Nephron (organoid): Measurements from ENCODE around the gene ARHGAP31.

Experiments
- H3K27ac Mint-ChIP-seq, 3 experiments: 2 replicates each; pipeline ENCODE4 v1.8.0; 2020; ENCODE audit warnings: mixed read lengths in 3 of 3, mild to moderate bottlenecking in 2 of 3, moderate library complexity in 1 of 3
- H3K27me3 Mint-ChIP-seq: 2 replicates; pipeline ENCODE4 v1.8.0; 2021; ENCODE audit warnings: low read depth, mild to moderate bottlenecking, moderate library complexity, mixed read lengths
- H3K36me3 Mint-ChIP-seq: 2 replicates; pipeline ENCODE4 v1.8.0; 2020; ENCODE audit warnings: low read depth, mixed read lengths
- H3K4me1 Mint-ChIP-seq: 2 replicates; pipeline ENCODE4 v1.8.0; 2020; ENCODE audit warnings: mixed read lengths
- H3K4me3 Mint-ChIP-seq, 3 experiments: 2 replicates each; pipeline ENCODE4 v1.8.0; 2020; ENCODE audit warnings: mild to moderate bottlenecking in 3 of 3, mixed read lengths in 3 of 3, moderate library complexity in 2 of 3
- H3K9me3 Mint-ChIP-seq: 2 replicates; pipeline ENCODE4 v1.8.0; 2020; ENCODE audit warnings: mixed read lengths
- CTCF ChIP-seq, 3 experiments: fragments of 200-600 bp; sonication (generic); IDR thresholded peaks; one replicate each; pipeline ENCODE4 v1.5.0; 2021; ENCODE audit warnings: antibody characterized with exemption in 3 of 3; ENCODE audit not compliant: unreplicated experiment in 3 of 3

The ARHGAP31 gene

GRCh38 chr3:119376758-119377157 lies 82.6 kb downstream of the ARHGAP31 start:
- H3K4me3 Mint-ChIP-seq, result no peak overlapping the region
- no peaks in the 10 kb centered on the region for H3K27me3 Mint-ChIP-seq
- H3K27ac Mint-ChIP-seq, result no peak overlapping the region
- H3K4me1 Mint-ChIP-seq, result no peaks in the 10 kb centered on the region
- no peak for TF ChIP-seq CTCF (IDR thresholded peaks at IDR 0.05; ENCODE audit: unreplicated experiment in 3 of 3)
- H3K36me3 Mint-ChIP-seq, result peaks cover 12% of the 10 kb centered on the region
- no peaks in the 10 kb centered on the region for H3K9me3 Mint-ChIP-seq

- no peaks in the 10 kb centered on the region for H3K9me3 Mint-ChIP-seq
- H3K36me3 Mint-ChIP-seq, result peaks cover 16% of the 10 kb centered on the region
- no peak overlapping the region for H3K27ac Mint-ChIP-seq
Measured at GRCh38 chr3:119378259-119378803, 84.1 kb downstream of the ARHGAP31 start.

GRCh38 chr3:119380697-119381096 lies 86.5 kb downstream of the ARHGAP31 start:
- no peaks in the 10 kb centered on the region for H3K27me3 Mint-ChIP-seq

More at GRCh38 chr3:119378259-119378803, 84.1 kb downstream of the ARHGAP31 start:
- Mint-ChIP-seq H3K4me3 (no peak overlapping the region), H3K27me3 (no peaks in the 10 kb centered on the region), H3K4me1 (no peaks in the 10 kb centered on the region)
- no peak for TF ChIP-seq CTCF (IDR thresholded peaks at IDR 0.05; ENCODE audit: unreplicated experiment in 3 of 3)

GRCh38 chr3:119382134-119382533 lies 88.0 kb downstream of the ARHGAP31 start:
- no peaks in the 10 kb centered on the region for H3K27me3 Mint-ChIP-seq
- no peak overlapping the region for H3K27ac Mint-ChIP-seq
- TF ChIP-seq CTCF (IDR thresholded peaks at IDR 0.05; ENCODE audit: unreplicated experiment in 3 of 3), result no peak
- H3K36me3 Mint-ChIP-seq, result peaks cover 4% of the 10 kb centered on the region
- H3K9me3 Mint-ChIP-seq, result no peaks in the 10 kb centered on the region
- no peaks in the 10 kb centered on the region for H3K4me1 Mint-ChIP-seq
- H3K4me3 Mint-ChIP-seq, result no peak overlapping the region

More at GRCh38 chr3:119380697-119381096, 86.5 kb downstream of the ARHGAP31 start:
- Mint-ChIP-seq H3K4me3 (no peak overlapping the region), H3K36me3 (peaks cover 4% of the 10 kb centered on the region), H3K27ac (no peak overlapping the region), H3K4me1 (no peaks in the 10 kb centered on the region), H3K9me3 (no peaks in the 10 kb centered on the region)
- no peak for TF ChIP-seq CTCF (IDR thresholded peaks at IDR 0.05; ENCODE audit: unreplicated experiment in 3 of 3)

GRCh38 chr3:119388577-119388976 lies 94.4 kb downstream of the ARHGAP31 start:
- Mint-ChIP-seq H3K27me3 (no peaks in the 10 kb centered on the region), H3K4me3 (no peak overlapping the region), H3K4me1 (no peaks in the 10 kb centered on the region), H3K36me3 (peaks cover 13% of the 10 kb centered on the region), H3K27ac (no peak overlapping the region), H3K9me3 (no peaks in the 10 kb centered on the region)
- no peak for TF ChIP-seq CTCF (IDR thresholded peaks at IDR 0.05; ENCODE audit: unreplicated experiment in 3 of 3)

GRCh38 chr3:119395923-119396358 lies 101.8 kb downstream of the ARHGAP31 start:
- TF ChIP-seq CTCF (IDR thresholded peaks at IDR 0.05; ENCODE audit: unreplicated experiment in 3 of 3), result no peak
- Mint-ChIP-seq H3K4me1 (no peaks in the 10 kb centered on the region), H3K36me3 (peaks cover 22% of the 10 kb centered on the region), H3K9me3 (no peaks in the 10 kb centered on the region), H3K4me3 (no peak overlapping the region), H3K27ac (no peak overlapping the region), H3K27me3 (no peaks in the 10 kb centered on the region)
